ENCODE results near the gene GOLGA8O. TPM values are rescaled to one million over a fixed set of nuclear protein-coding genes. Genes with fewer than 3 reads are reported as not detected.
"Not testable (repeated sequence)": the region's sequence is repeated elsewhere in the genome, so short reads cannot be mapped to it uniquely, and the experiment has no call there.

The GOLGA8O gene
- total and polyA plus RNA-seq, 10 of the 15 experiments (the other 5 are each of a cell fraction or from before 2014, with no cell fraction given): 0.04 to 0.07 (median 0.05) TPM; not detected in 7

- H3K27ac ChIP-seq (ENCODE audit: control insufficient read depth, insufficient read depth); H3K9ac ChIP-seq (ENCODE audit: control insufficient read depth, insufficient read depth, low read length); H3K36me3 ChIP-seq (ENCODE audit: control insufficient read depth in 2 of 2, insufficient read depth in 2 of 2, low read length in 1 of 2); H3K4me2 ChIP-seq (ENCODE audit: control insufficient read depth, insufficient read depth); SMC1A ChIA-PET (ENCODE audit: uncharacterized antibody, unreplicated experiment); ATAC-seq; H3K9me3 ChIP-seq (replicated peaks; ENCODE audit: control insufficient read depth, insufficient read depth, low read length); POLR2A ChIA-PET; H2AFZ ChIP-seq (ENCODE audit: control insufficient read depth, low read depth, low read length); in situ Hi-C loops (cut with MboI); H3K4me1 ChIP-seq (ENCODE audit: control insufficient read depth, insufficient read depth, low read length); RAD21 ChIA-PET (ENCODE audit: unreplicated experiment); intact Hi-C loops (cut with micrococcal nuclease; ENCODE audit: unreplicated experiment); DNase-seq (ENCODE audit: low read depth, low spot score); BruUV-seq (replicated peaks); FAIRE-seq; H3K79me2 ChIP-seq (ENCODE audit: control insufficient read depth, insufficient read depth, low read length); H3K4me3 ChIP-seq; H3K27me3 ChIP-seq (replicated peaks in 1 of 2; ENCODE audit: control insufficient read depth in 2 of 2, insufficient read depth in 2 of 2, low read length in 1 of 2); H4K20me1 ChIP-seq (ENCODE audit: control insufficient read depth, insufficient read depth); CTCF ChIA-PET: not testable (repeated sequence)
- 0% methylated on average over 1 of the region's 4 CpGs for WGBS (ENCODE audit: insufficient coverage, insufficient replicate concordance, low lambda C conversion rate, missing lambda C conversion rate)
Measured at GRCh38 chr15:32426511-32426910, 28.9 kb downstream of the GOLGA8O start.

- CTCF ChIA-PET; in situ Hi-C loops (cut with MboI); H3K79me2 ChIP-seq (ENCODE audit: control insufficient read depth, insufficient read depth, low read length); FAIRE-seq; H4K20me1 ChIP-seq (ENCODE audit: control insufficient read depth, insufficient read depth); H3K4me3 ChIP-seq; POLR2A ChIA-PET; DNase-seq (ENCODE audit: low read depth, low spot score); SMC1A ChIA-PET (ENCODE audit: uncharacterized antibody, unreplicated experiment); H3K36me3 ChIP-seq (ENCODE audit: control insufficient read depth in 2 of 2, insufficient read depth in 2 of 2, low read length in 1 of 2); ATAC-seq; H3K9ac ChIP-seq (ENCODE audit: control insufficient read depth, insufficient read depth, low read length); H3K27ac ChIP-seq (ENCODE audit: control insufficient read depth, insufficient read depth); H3K4me1 ChIP-seq (ENCODE audit: control insufficient read depth, insufficient read depth, low read length); H3K27me3 ChIP-seq (replicated peaks in 1 of 2; ENCODE audit: control insufficient read depth in 2 of 2, insufficient read depth in 2 of 2, low read length in 1 of 2); intact Hi-C loops (cut with micrococcal nuclease; ENCODE audit: unreplicated experiment); RAD21 ChIA-PET (ENCODE audit: unreplicated experiment); BruUV-seq (replicated peaks); H3K4me2 ChIP-seq (ENCODE audit: control insufficient read depth, insufficient read depth); H3K9me3 ChIP-seq (replicated peaks; ENCODE audit: control insufficient read depth, insufficient read depth, low read length); H2AFZ ChIP-seq (ENCODE audit: control insufficient read depth, low read depth, low read length): not testable (repeated sequence)
- 0% methylated on average over 1 of the region's 3 CpGs for WGBS (ENCODE audit: insufficient coverage, insufficient replicate concordance, low lambda C conversion rate, missing lambda C conversion rate)
Measured at GRCh38 chr15:32407903-32408302, 47.5 kb downstream of the GOLGA8O start.

- RAD21 ChIA-PET (ENCODE audit: unreplicated experiment): not testable (repeated sequence)
Measured at GRCh38 chr15:32403192-32403591, 52.2 kb downstream of the GOLGA8O start, which contains the start of gene GOLGA8K. GOLGA8K (minus strand) TSS chr15:32403292; CDS start chr15:32403194, 98 bp downstream.

GRCh38 chr15:32396522-32396921, 58.9 kb downstream of the GOLGA8O start:
- H3K9me3 ChIP-seq (replicated peaks; ENCODE audit: control insufficient read depth, insufficient read depth, low read length); H3K4me1 ChIP-seq (ENCODE audit: control insufficient read depth, insufficient read depth, low read length); intact Hi-C loops (cut with micrococcal nuclease; ENCODE audit: unreplicated experiment); SMC1A ChIA-PET (ENCODE audit: uncharacterized antibody, unreplicated experiment); H3K27ac ChIP-seq (ENCODE audit: control insufficient read depth, insufficient read depth); H3K36me3 ChIP-seq (ENCODE audit: control insufficient read depth in 2 of 2, insufficient read depth in 2 of 2, low read length in 1 of 2); H3K4me2 ChIP-seq (ENCODE audit: control insufficient read depth, insufficient read depth); H3K9ac ChIP-seq (ENCODE audit: control insufficient read depth, insufficient read depth, low read length); POLR2A ChIA-PET; H3K4me3 ChIP-seq; H4K20me1 ChIP-seq (ENCODE audit: control insufficient read depth, insufficient read depth); FAIRE-seq; CTCF ChIA-PET; in situ Hi-C loops (cut with MboI); ATAC-seq; H3K79me2 ChIP-seq (ENCODE audit: control insufficient read depth, insufficient read depth, low read length); BruUV-seq (replicated peaks); DNase-seq (ENCODE audit: low read depth, low spot score); H3K27me3 ChIP-seq (replicated peaks in 1 of 2; ENCODE audit: control insufficient read depth in 2 of 2, insufficient read depth in 2 of 2, low read length in 1 of 2); H2AFZ ChIP-seq (ENCODE audit: control insufficient read depth, low read depth, low read length); RAD21 ChIA-PET (ENCODE audit: unreplicated experiment): not testable (repeated sequence)
- WGBS (ENCODE audit: insufficient coverage, insufficient replicate concordance, low lambda C conversion rate, missing lambda C conversion rate): 15% methylated on average over 3 of the region's 8 CpGs

More at GRCh38 chr15:32403192-32403591, 52.2 kb downstream of the GOLGA8O start, which contains the start of gene GOLGA8K:
- H3K9ac ChIP-seq (ENCODE audit: control insufficient read depth, insufficient read depth, low read length); H3K4me3 ChIP-seq; in situ Hi-C loops (cut with MboI); POLR2A ChIA-PET; H2AFZ ChIP-seq (ENCODE audit: control insufficient read depth, low read depth, low read length); H3K9me3 ChIP-seq (replicated peaks; ENCODE audit: control insufficient read depth, insufficient read depth, low read length); intact Hi-C loops (cut with micrococcal nuclease; ENCODE audit: unreplicated experiment); H3K36me3 ChIP-seq (ENCODE audit: control insufficient read depth in 2 of 2, insufficient read depth in 2 of 2, low read length in 1 of 2); CTCF ChIA-PET; H3K4me2 ChIP-seq (ENCODE audit: control insufficient read depth, insufficient read depth); SMC1A ChIA-PET (ENCODE audit: uncharacterized antibody, unreplicated experiment); H3K27me3 ChIP-seq (replicated peaks in 1 of 2; ENCODE audit: control insufficient read depth in 2 of 2, insufficient read depth in 2 of 2, low read length in 1 of 2); H3K27ac ChIP-seq (ENCODE audit: control insufficient read depth, insufficient read depth); H3K79me2 ChIP-seq (ENCODE audit: control insufficient read depth, insufficient read depth, low read length); H4K20me1 ChIP-seq (ENCODE audit: control insufficient read depth, insufficient read depth); ATAC-seq; BruUV-seq (replicated peaks); FAIRE-seq; DNase-seq (ENCODE audit: low read depth, low spot score); H3K4me1 ChIP-seq (ENCODE audit: control insufficient read depth, insufficient read depth, low read length): not testable (repeated sequence)
- WGBS (ENCODE audit: insufficient coverage, insufficient replicate concordance, low lambda C conversion rate, missing lambda C conversion rate): no CpG with 5 or more reads among the region's 8 CpGs
